Colonic mucosa (tissue), 4 donors: ENCODE measurements around the gene HOXB7. TPM values are rescaled to one million over a fixed set of nuclear protein-coding genes. Genes with fewer than 3 reads are reported as not detected.

ENCODE experiments used
- DNase-seq: peaks from one replicate; pipeline ENCODE4 v3.0.0-alpha.2; 2020
- H3K27ac ChIP-seq: fragments of 200-600 bp; one replicate; pipeline ENCODE4 v1.8.0; 2021
- H3K27me3 ChIP-seq: fragments of 200-600 bp; one replicate; pipeline ENCODE4 v1.8.0; 2021
- H3K36me3 ChIP-seq: fragments of 200-600 bp; one replicate; pipeline ENCODE4 v1.8.0; 2021
- H3K4me1 ChIP-seq: fragments of 200-600 bp; one replicate; pipeline ENCODE4 v1.8.0; 2021; ENCODE audit warnings: mild to moderate bottlenecking
- H3K4me3 ChIP-seq: fragments of 200-600 bp; one replicate; pipeline ENCODE4 v1.8.0; 2021
- H3K9ac ChIP-seq, 2 donors: one replicate each; pipeline ENCODE4 v1.7.0; 2013; ENCODE audit warnings: control low read depth in 2 of 2, low read depth in 2 of 2, low read length in 2 of 2
- H3K9me3 ChIP-seq: fragments of 200-600 bp; one replicate; pipeline ENCODE4 v1.8.0; 2021
- CTCF ChIP-seq: fragments of 200-600 bp; IDR thresholded peaks from one replicate; pipeline ENCODE4 v1.8.0; 2022; ENCODE audit warnings: antibody characterized with exemption, mild to moderate bottlenecking
- intact Hi-C: fragments of 100-400 bp; cut with DNase I; formaldehyde crosslinking; loops from one replicate; pipeline ENCODE4 v1.14.1; 2022
- total RNA-seq, 2 donors: library from RNA; stranded (reverse); fragmentation: NEBNext Ultra II Directional in 1 of 2; extraction: Animal tissue kit (Norgen Biotek cat#: 25700) in 1 of 2; gene quantifications; one replicate each; pipeline ENCODE4 v1.2.1, GENCODE V29; 2021
- donor health status: healthy.
- donor health status: DM: no; HTN: no; CAD: no.
- donor health status: DM: no; HTN: no; CAD: no.

The HOXB7 gene
- total RNA-seq, 2 donors from 2014 or later = 25.9 to 31.4 TPM

GRCh38 chr17:48624544-48625494 lies 14.0 kb upstream of the HOXB7 start:
- H3K9me3 ChIP-seq = no peaks in the 10 kb centered on the region
- DNase-seq = no peak
- peaks cover 8% of the 10 kb centered on the region for H3K4me1 ChIP-seq
- peak overlapping the region; percentile 48 for H3K4me3 ChIP-seq
- no peak for TF ChIP-seq CTCF
- H3K9ac ChIP-seq = peak overlapping the region; percentile 71 to 73
- peak overlapping the region; percentile 82 for H3K27ac ChIP-seq
- H3K36me3 ChIP-seq = no peaks in the 10 kb centered on the region
- H3K27me3 ChIP-seq = peaks cover 44% of the 10 kb centered on the region
- intact Hi-C loops = loop anchor here (10.0 kb wide), 1 partner anchor 480 kb away; no protein-coding TSS in a partner anchor

GRCh38 chr17:48624118-48624517 lies 13.3 kb upstream of the HOXB7 start:
- peaks cover 37% of the 10 kb centered on the region for H3K27me3 ChIP-seq
- intact Hi-C loops = loop anchor here (10.0 kb wide), 1 partner anchor 479 kb away; no protein-coding TSS in a partner anchor
- TF ChIP-seq CTCF = no peak
- H3K27ac ChIP-seq = no peak overlapping the region
- H3K4me1 ChIP-seq = peaks cover 5% of the 10 kb centered on the region
- no peaks in the 10 kb centered on the region for H3K36me3 ChIP-seq
- H3K4me3 ChIP-seq = no peak overlapping the region
- H3K9ac ChIP-seq = peak overlapping the region; percentile 71 to 73
- no peaks in the 10 kb centered on the region for H3K9me3 ChIP-seq
- DNase-seq = no peak

GRCh38 chr17:48623583-48623982 lies 12.8 kb upstream of the HOXB7 start:
- Histone ChIP-seq H3K27ac (no peak overlapping the region), H3K27me3 (peaks cover 37% of the 10 kb centered on the region), H3K9me3 (no peaks in the 10 kb centered on the region), H3K4me1 (peaks cover 3% of the 10 kb centered on the region), H3K9ac (peak overlapping the region in 1 of 2 donors; percentile 60), H3K4me3 (no peak overlapping the region), H3K36me3 (no peaks in the 10 kb centered on the region)
- DNase-seq = no peak
- intact Hi-C loops = loop anchor here (10.0 kb wide), 1 partner anchor 479 kb away; no protein-coding TSS in a partner anchor
- TF ChIP-seq CTCF = no peak

GRCh38 chr17:48622857-48623256 lies 12.0 kb upstream of the HOXB7 start:
- Histone ChIP-seq H3K36me3 (no peaks in the 10 kb centered on the region), H3K4me3 (no peak overlapping the region), H3K27me3 (peaks cover 42% of the 10 kb centered on the region), H3K9me3 (no peaks in the 10 kb centered on the region), H3K4me1 (peaks cover 9% of the 10 kb centered on the region), H3K9ac (peak overlapping the region in 1 of 2 donors; percentile 59), H3K27ac (no peak overlapping the region)
- no peak for TF ChIP-seq CTCF
- DNase-seq = no peak
- intact Hi-C loops = loop anchor here (10.0 kb wide), 1 partner anchor 478 kb away; no protein-coding TSS in a partner anchor

- H3K4me3 ChIP-seq = no peak overlapping the region
- H3K27ac ChIP-seq = no peak overlapping the region
- peaks cover 15% of the 10 kb centered on the region for H3K4me1 ChIP-seq
- no peak for DNase-seq
- H3K9ac ChIP-seq = peak overlapping the region; percentile 40 to 59
- intact Hi-C loops = loop anchor here (10.0 kb wide), 1 partner anchor 477 kb away; no protein-coding TSS in a partner anchor
- H3K36me3 ChIP-seq = no peaks in the 10 kb centered on the region
- TF ChIP-seq CTCF = no peak
- peaks cover 40% of the 10 kb centered on the region for H3K27me3 ChIP-seq
- H3K9me3 ChIP-seq = no peaks in the 10 kb centered on the region
Observed at GRCh38 chr17:48621410-48622392, 10.9 kb upstream of the HOXB7 start.
